ENCODE measurements around the gene SIRPB2.

The SIRPB2 gene

DNA sequence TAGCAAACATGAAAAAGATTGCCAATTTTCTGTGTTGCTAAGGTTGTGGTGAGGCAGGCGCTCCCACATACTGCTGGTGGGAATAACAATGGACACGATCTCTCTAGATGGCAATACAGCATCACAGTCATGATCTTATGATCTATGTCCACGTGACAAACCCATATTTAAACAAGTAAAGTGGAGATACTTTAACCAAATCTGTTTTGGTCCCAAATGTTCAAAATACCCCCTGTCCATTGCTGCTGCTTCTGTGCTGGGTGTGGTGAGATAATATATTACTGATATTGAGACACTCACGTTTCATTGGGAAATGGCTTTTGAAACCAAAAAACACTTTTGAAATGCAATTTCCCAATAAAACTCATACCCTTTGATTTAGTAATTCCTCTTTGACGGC, 43.3 kb upstream of the SIRPB2 start:
- TF ChIP-seq, protein P1, sequence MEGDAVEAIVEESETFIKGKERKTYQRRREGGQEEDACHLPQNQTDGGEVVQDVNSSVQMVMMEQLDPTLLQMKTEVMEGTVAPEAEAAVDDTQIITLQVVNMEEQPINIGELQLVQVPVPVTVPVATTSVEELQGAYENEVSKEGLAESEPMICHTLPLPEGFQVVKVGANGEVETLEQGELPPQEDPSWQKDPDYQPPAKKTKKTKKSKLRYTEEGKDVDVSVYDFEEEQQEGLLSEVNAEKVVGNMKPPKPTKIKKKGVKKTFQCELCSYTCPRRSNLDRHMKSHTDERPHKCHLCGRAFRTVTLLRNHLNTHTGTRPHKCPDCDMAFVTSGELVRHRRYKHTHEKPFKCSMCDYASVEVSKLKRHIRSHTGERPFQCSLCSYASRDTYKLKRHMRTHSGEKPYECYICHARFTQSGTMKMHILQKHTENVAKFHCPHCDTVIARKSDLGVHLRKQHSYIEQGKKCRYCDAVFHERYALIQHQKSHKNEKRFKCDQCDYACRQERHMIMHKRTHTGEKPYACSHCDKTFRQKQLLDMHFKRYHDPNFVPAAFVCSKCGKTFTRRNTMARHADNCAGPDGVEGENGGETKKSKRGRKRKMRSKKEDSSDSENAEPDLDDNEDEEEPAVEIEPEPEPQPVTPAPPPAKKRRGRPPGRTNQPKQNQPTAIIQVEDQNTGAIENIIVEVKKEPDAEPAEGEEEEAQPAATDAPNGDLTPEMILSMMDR (IDR thresholded peaks at IDR 0.05; ENCODE audit: low read depth, low read length), result no peak
- no peak overlapping the region for H3K4me3 ChIP-seq (replicated peaks in 1 of 2; ENCODE audit: low read depth in 2 of 2, low read length in 2 of 2)
- no peak for DNase-seq (ENCODE audit: low read depth in 2 of 2)

DNA sequence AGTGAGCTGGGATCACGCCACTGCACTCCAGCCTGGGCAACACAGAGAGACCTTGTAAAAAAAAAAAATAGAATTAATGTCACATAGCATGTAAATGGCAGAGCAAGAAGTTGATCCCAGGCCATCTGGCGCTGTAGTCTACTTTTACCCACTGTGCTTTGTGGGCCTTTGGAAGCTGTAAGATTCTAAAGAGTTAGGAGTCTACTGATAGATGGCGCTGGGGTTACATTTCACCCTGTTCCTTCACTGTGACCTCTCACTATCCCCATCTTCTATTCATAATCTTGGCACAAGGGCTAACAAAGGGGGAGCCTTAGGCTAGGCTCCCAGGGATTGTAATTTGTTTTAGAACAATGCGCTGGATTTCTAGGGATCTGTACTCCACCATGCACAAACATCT, 41.8 kb upstream of the SIRPB2 start:
- no peak for DNase-seq (ENCODE audit: low read depth in 2 of 2)
- TF ChIP-seq, protein P1 (IDR thresholded peaks at IDR 0.05; ENCODE audit: low read depth, low read length), result no peak
- no peak overlapping the region for H3K4me3 ChIP-seq (replicated peaks in 1 of 2; ENCODE audit: low read depth in 2 of 2, low read length in 2 of 2)

DNA sequence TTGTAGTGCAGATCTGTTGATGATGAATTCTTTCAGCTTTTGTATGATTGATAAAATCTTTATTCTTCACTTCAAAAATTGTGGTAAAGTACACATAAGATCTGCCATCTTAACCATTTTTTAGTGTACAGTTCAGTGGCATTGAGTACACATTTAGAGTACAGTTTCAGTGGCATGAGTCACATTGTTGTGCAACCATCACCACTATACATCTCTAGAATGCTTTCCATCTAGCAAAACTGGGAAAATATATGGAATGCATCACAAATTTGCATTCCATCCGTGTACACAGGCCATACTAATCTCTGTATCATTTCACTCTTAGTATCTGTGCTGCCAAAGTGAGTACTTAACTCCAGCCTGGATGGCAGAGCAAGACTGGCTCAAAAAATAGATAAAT, 37.6 kb upstream of the SIRPB2 start:
- TF ChIP-seq, protein P1 (IDR thresholded peaks at IDR 0.05; ENCODE audit: low read depth, low read length), result no peak
- peak in 1 of 2 donors; percentile 41 for DNase-seq (ENCODE audit: low read depth in 2 of 2)
- no peak overlapping the region for H3K4me3 ChIP-seq (replicated peaks in 1 of 2; ENCODE audit: low read depth in 2 of 2, low read length in 2 of 2)

DNA sequence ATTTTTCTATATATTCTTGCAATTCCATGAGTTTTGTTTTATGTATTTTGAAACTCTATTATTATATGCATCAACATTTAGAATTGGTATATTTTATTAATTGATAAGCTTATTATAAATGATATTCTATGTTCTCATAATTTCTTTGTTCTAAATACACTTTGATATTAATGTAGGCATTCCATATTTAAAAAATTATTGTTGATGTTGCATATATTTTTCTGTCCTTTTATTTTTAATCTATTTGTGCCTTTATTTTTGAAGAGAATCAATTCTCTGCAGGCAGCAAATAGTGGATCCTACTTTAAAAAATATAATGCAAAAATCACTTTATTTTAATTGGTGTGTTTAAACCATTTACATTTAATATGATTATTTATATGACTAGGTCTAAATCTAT, 36.7 kb upstream of the SIRPB2 start:
- TF ChIP-seq, protein P1 (IDR thresholded peaks at IDR 0.05; ENCODE audit: low read depth, low read length), result no peak
- no peak for DNase-seq (ENCODE audit: low read depth in 2 of 2)
- H3K4me3 ChIP-seq (replicated peaks in 1 of 2; ENCODE audit: low read depth in 2 of 2, low read length in 2 of 2), result no peak overlapping the region

DNA sequence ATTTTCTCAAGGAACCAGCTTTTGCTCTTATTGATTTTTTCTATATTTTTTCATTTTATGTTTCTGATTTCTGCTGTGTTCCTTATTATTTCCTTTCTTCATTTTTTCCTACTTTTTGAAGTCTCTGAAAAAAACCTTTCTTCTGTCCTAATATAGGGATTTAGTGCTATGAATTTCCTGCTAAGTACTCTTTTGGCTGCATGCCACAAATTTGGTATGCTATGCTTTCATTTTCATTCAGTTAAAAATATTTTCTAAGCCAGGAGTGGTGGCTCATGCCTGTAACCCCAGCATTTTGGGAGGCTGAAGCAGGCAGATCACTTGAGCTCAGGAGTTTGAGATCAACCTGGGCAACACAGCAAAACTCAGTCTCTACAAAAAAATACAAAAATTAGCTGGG, 35.7 kb upstream of the SIRPB2 start:
- H3K4me3 ChIP-seq (replicated peaks in 1 of 2; ENCODE audit: low read depth in 2 of 2, low read length in 2 of 2), result no peak overlapping the region
- DNase-seq (ENCODE audit: low read depth in 2 of 2), result peak; percentile 35
- TF ChIP-seq, protein P1 (IDR thresholded peaks at IDR 0.05; ENCODE audit: low read depth, low read length), result no peak

DNA sequence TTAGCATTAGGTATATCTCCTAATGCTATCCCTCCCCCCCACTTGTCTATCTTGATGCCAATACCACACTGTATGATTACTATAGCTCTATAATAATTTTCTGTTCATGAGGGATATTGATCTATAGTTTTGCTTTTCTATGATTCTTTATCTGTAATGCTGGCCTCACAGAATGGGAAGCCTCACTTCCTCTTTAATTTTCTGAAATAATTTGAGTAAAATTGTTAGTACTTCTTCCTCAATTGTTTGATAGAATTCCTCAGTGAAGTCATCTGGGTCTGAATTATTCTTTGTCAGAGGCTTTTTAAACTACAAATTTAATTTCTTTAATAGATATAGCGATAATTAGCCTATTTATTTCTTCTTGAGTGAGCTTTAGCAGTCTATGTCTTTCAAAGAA, 35.1 kb upstream of the SIRPB2 start:
- TF ChIP-seq, protein P1 (IDR thresholded peaks at IDR 0.05; ENCODE audit: low read depth, low read length), result no peak
- H3K4me3 ChIP-seq (replicated peaks in 1 of 2; ENCODE audit: low read depth in 2 of 2, low read length in 2 of 2), result no peak overlapping the region
- DNase-seq (ENCODE audit: low read depth in 2 of 2), result no peak

DNA sequence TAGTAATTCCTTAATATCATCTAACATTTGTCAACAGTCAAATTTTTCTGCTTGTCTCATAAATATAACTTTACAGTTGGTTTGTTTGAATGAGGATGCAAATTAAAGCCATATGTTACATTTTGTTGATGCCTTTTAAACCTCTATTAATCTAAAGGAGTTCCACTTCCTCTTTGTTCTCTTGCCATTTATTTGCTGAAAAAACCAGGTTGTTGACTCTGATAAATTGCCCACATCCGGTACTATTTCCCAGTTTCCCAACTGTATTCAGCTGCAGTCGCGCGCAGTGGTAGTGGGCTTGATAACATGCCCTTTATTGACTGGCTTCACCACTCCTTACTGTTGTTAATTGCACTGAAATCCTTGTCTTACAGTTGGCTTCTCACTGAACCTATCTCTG, 32.8 kb upstream of the SIRPB2 start:
- TF ChIP-seq, protein P1 (IDR thresholded peaks at IDR 0.05; ENCODE audit: low read depth, low read length), result no peak
- DNase-seq (ENCODE audit: low read depth in 2 of 2), result no peak
- H3K4me3 ChIP-seq (replicated peaks in 1 of 2; ENCODE audit: low read depth in 2 of 2, low read length in 2 of 2), result no peak overlapping the region
